Stomach (tissue), 9 donors: ENCODE results near the gene FGGY. TPM values are rescaled to one million over a fixed set of nuclear protein-coding genes. Genes with fewer than 3 reads are reported as not detected.

ENCODE experiments used
- DNase-seq, 2 donors: peaks; one replicate each; pipeline versions ENCODE4 v3.0.0 to v3.0.0-alpha.2; 2013 to 2019
- H3K27ac ChIP-seq, 5 donors: fragments of 200-600 bp in 4 of 5; sonication (generic) in 4 of 5; one replicate each; pipeline ENCODE4 v1.5.1; 2013 to 2019; ENCODE audit warnings: mild to moderate bottlenecking in 1 of 5, moderate library complexity in 1 of 5
- H3K27me3 ChIP-seq, 3 donors: fragments of 200-600 bp; sonication (generic); one replicate each; pipeline ENCODE4 v1.5.1; 2017 to 2019; ENCODE audit warnings: mixed run types in 1 of 3
- H3K36me3 ChIP-seq, 4 donors: fragments of 200-600 bp; sonication (generic); 1 replicate in 3 of 4; 2 replicates in 1 of 4; pipeline ENCODE4 v1.5.1; 2016 to 2019
- H3K4me1 ChIP-seq, 4 donors: fragments of 200-600 bp; sonication (generic); one replicate each; pipeline ENCODE4 v1.5.1; 2016 to 2019
- H3K4me3 ChIP-seq, 4 donors: fragments of 200-600 bp; sonication (generic) in 3 of 4; one replicate each; pipeline ENCODE4 v1.5.1; 2016 to 2019; ENCODE audit warnings: mild to moderate bottlenecking in 1 of 4
- H3K9me3 ChIP-seq, 4 donors: fragments of 200-600 bp; sonication (generic); one replicate each; pipeline ENCODE4 v1.5.1; 2016 to 2019
- CTCF ChIP-seq, 7 experiments: fragments of 450-650 bp in 4 of 7; fragments of 200-600 bp in 3 of 7; sonication (generic) in 3 of 7; IDR thresholded peaks; one replicate each; pipeline ENCODE4 v1.5.1; 2016 to 2019; ENCODE audit warnings: antibody characterized with exemption in 7 of 7, control low read depth in 2 of 7, mild to moderate bottlenecking in 1 of 7
- EP300 ChIP-seq: sonication (generic); formaldehyde crosslinking; IDR thresholded peaks from one replicate; pipeline ENCODE4 v1.6.1; 2017; ENCODE audit warnings: antibody characterized with exemption
- POLR2A ChIP-seq, 4 donors: fragments of 450-650 bp; IDR thresholded peaks; one replicate each; pipeline ENCODE4 v1.6.1; 2016; ENCODE audit warnings: antibody characterized with exemption in 4 of 4, control low read depth in 2 of 4, mild to moderate bottlenecking in 1 of 4, moderate library complexity in 1 of 4
- POLR2AphosphoS5 ChIP-seq, 3 donors: sonication (generic); formaldehyde crosslinking; IDR thresholded peaks; one replicate each; pipeline ENCODE4 v1.6.1; 2016; ENCODE audit warnings: antibody characterized with exemption in 3 of 3
- WGBS, 5 donors: extraction: QIAGEN DNeasy Blood & Tissue Kit in 3 of 5; methylation state at CpG; one replicate each; pipeline versions ENCODE4 v1.1.5 to v1.1.7; 2013 to 2018; 5-methylcytosine and 5-hydroxymethylcytosine counted together
- intact Hi-C: fragments of 100-400 bp; cut with DNase I; formaldehyde crosslinking; loops from one replicate; pipeline ENCODE4 v1.15.1; 2023; ENCODE audit warnings: low total_unique reads
- polyA plus RNA-seq, 3 donors: library from polyadenylated mRNA; stranded (reverse); fragments of 200-250 nt; gene quantifications; one replicate each; pipeline ENCODE4 v1.2.3, GENCODE V29; 2013
- total RNA-seq, 5 donors: library from RNA; depleted of rRNA; stranded (reverse); fragments of >200 nt; gene quantifications; one replicate each; pipeline versions ENCODE4 v1.1.0 to v1.2.3, GENCODE V29; 2014 to 2016
- donor health status: healthy with polysubstance abuse.
- donor health status: Bipolar disorder and iron deficiency.
- donor health status: healthy.

The FGGY gene
- total and polyA plus RNA-seq, 8 donors: 6.2 to 40.6 (median 10.8) TPM

DNA sequence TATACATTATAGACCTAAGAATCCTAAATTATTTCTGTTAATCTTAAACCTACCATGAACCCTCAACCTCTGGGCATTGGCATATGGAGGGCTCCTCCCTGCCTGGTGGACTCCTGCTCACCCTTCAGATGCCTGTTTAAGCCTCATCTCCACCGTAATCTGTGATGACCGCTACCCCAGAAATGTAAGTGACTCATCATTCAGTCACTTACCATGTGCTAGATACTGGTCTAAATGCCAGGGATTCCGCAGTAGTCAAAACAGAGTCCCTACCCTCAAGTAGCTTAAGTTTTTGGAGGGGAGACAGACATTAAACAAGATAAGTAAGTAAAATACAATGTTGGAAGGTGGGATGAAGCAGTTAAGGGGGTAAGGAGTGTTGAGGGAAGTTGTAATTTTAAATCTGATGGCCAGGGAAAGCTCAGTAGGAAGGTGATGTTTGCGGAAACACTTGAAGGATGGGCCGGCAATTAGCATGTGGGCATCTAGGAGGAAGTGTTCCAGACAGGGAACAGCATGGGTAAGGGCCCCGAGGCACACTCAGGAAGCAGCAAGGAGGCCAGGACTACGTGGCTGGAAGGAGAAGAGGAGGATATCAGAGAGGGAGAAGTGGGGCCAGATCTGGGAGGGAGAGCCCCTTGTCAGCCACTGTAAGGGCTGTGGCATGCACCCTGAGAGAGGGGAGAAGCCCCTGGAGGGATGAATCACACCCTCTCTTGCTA is 376.1 kb downstream of the FGGY start:
- intact Hi-C loops: no loop called here
- peak in 1 of 3 donors; percentile 33 for TF ChIP-seq POLR2AphosphoS5 (IDR thresholded peaks at IDR 0.05)
- no peak for TF ChIP-seq POLR2A (IDR thresholded peaks at IDR 0.05)
- Histone ChIP-seq H3K4me3 (no peak overlapping the region), H3K27ac (peak overlapping the region in 4 of 5 donors; percentile 56 to 78 (median 70)), H3K9me3 (no peaks in the 10 kb centered on the region), H3K36me3 (no peaks in the 10 kb centered on the region), H3K4me1 (peaks cover 13 to 33% (median 29%) of the 10 kb centered on the region in 4 donors), H3K27me3 (no peaks in the 10 kb centered on the region)
- 78 to 87% (median 83%) methylated on average over 7 of the region's 7 CpGs for WGBS, 5 donors
- DNase-seq: no peak

DNA sequence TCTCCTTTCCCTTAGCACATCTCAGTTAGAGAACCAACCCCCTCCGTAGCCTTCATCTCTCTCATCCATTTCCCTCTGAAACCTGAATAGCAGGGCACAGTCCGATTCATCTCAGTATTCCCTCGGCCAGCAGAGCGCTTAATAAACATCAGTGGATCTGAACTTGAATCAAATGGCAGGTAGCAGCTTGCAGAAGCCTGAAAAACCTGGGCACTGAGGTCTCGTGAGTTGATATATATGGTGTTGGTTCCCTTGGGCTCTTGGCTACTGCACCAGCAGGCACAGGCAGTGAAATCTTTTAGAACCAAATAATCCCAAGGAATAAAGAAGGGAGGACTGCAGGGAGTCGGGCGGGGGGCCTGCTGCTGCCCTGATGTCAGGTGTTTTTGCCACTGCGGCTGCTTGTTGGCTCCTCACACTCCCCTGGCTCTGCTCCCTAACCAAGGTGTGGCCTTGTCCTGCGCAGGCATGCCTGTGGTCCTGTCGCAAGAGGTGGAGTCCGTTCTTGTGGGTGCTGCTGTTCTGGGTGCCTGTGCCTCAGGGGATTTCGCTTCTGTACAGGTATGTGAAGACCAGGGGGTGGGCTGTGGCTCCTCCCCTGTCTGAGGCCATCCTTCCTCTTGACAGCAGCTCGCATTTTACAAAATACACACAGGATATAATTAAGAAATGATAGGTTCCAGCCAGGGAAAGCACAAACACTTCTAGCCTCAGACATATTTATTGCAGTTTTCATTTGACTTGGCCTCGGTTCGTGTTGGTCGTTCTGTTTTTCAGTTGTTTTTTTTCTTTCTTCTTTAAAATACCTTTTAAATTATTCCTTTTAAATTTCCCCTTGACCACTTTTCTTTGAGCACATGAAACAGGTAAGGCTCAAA is 376.9 kb downstream of the FGGY start:
- Histone ChIP-seq H3K27me3 (no peaks in the 10 kb centered on the region), H3K9me3 (no peaks in the 10 kb centered on the region), H3K36me3 (no peaks in the 10 kb centered on the region), H3K4me1 (peaks cover 13 to 37% (median 31%) of the 10 kb centered on the region in 4 donors), H3K4me3 (no peak overlapping the region), H3K27ac (peak overlapping the region in 4 of 5 donors; percentile 56 to 78 (median 70))
- peak; percentile 61 to 79 for DNase-seq
- 37 to 60% (median 55%) methylated on average over 13 to 16 of the region's 16 CpGs for WGBS, 5 donors
- TF ChIP-seq EP300 (no peak), POLR2AphosphoS5 (IDR thresholded peaks at IDR 0.05) (peak in 1 of 3 donors; percentile 34)
- intact Hi-C loops: no loop called here

- WGBS, 5 donors: 61 to 80% (median 74%) methylated on average over 2 of the region's 2 CpGs
- no peaks in the 10 kb centered on the region for H3K9me3 ChIP-seq
- H3K27me3 ChIP-seq: no peaks in the 10 kb centered on the region
- TF ChIP-seq POLR2AphosphoS5 (IDR thresholded peaks at IDR 0.05) (peak; percentile 5 to 44 (median 10)), POLR2A (IDR thresholded peaks at IDR 0.05) (no peak)
- intact Hi-C loops: no loop called here
- no peak overlapping the region for H3K4me3 ChIP-seq
- DNase-seq: peak in 1 of 2 donors; percentile 48
- peaks cover 13 to 38% (median 31%) of the 10 kb centered on the region in 4 donors for H3K4me1 ChIP-seq
- peak overlapping the region in 4 of 5 donors; percentile 56 to 78 (median 70) for H3K27ac ChIP-seq
- H3K36me3 ChIP-seq: no peaks in the 10 kb centered on the region
These were observed 377.7 kb downstream of the FGGY start for GRCh38 chr1:59674595-59674994.

DNA sequence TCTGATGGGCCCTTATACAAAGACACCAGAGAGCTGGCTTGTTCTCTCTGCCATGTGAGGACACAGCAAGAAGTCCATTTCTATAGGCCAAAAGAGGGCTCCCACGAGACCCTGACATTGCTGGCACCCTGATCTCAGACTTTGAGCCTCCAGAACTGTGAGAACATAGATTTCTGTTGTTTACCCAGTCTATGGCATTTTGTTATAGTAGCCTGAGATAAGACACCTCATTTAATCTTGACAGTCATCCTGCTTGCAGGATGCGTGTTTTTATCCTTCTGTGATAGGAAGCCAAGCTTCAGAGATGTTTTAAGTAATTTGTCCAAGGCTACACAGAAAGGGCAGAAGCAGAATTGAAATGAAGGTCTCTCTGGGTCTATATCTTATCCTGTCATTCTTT is 379.0 kb downstream of the FGGY start:
- H3K27ac ChIP-seq: no peak overlapping the region
- no peak overlapping the region for H3K4me3 ChIP-seq
- intact Hi-C loops: no loop called here

DNA sequence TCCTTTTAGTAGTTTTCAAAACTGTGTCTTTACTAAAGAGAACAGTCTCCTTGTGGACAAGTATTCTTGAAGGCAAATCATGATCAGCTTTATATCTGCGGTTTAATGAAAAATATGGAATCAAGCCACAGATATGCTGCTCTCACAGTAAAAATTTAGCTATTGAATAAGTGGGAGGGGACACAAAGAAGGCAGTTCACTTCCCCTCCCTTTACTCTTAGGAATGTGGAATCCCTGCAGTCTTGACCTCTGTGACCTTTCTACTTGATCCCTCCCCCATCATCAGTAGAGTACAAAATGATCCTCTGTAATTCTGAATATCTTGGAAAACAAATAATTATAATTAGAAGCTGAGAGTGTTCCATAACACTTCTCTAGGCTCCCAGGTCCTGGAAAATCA is 381.1 kb downstream of the FGGY start:
- no peaks in the 10 kb centered on the region for H3K9me3 ChIP-seq
- H3K4me1 ChIP-seq: peaks cover 11 to 46% (median 29%) of the 10 kb centered on the region in 4 donors
- TF ChIP-seq EP300: no peak
- TF ChIP-seq POLR2A (IDR thresholded peaks at IDR 0.05): no peak
- no peak for TF ChIP-seq CTCF (IDR thresholded peaks at IDR 0.05)
- no peak overlapping the region for H3K4me3 ChIP-seq
- WGBS, 5 donors: 82 to 94% (median 92%) methylated on average over 1 of the region's 1 CpG
- no peak for DNase-seq
- peak overlapping the region in 1 of 5 donors; percentile 25 for H3K27ac ChIP-seq
- H3K36me3 ChIP-seq: no peaks in the 10 kb centered on the region
- intact Hi-C loops: no loop called here
- no peaks in the 10 kb centered on the region for H3K27me3 ChIP-seq

More for the DNA sequence above, 379.0 kb downstream of the FGGY start:
- H3K27me3 ChIP-seq: no peaks in the 10 kb centered on the region
- peaks cover 13 to 30% (median 28%) of the 10 kb centered on the region in 4 donors for H3K4me1 ChIP-seq
- 86 to 89% (median 87%) methylated on average over 2 of the region's 2 CpGs for WGBS, 5 donors
- no peak for DNase-seq
- no peaks in the 10 kb centered on the region for H3K36me3 ChIP-seq
- no peak for TF ChIP-seq CTCF (IDR thresholded peaks at IDR 0.05)
- TF ChIP-seq POLR2A (IDR thresholded peaks at IDR 0.05): no peak
- TF ChIP-seq POLR2AphosphoS5 (IDR thresholded peaks at IDR 0.05): no peak
- no peak for TF ChIP-seq EP300
- no peaks in the 10 kb centered on the region for H3K9me3 ChIP-seq
